DMS53 treated with DMSO at 0.1 percent for 48 hours (cell line): Measurements from ENCODE around the gene BATF2.
"Not testable (repeated sequence)": the region's sequence is repeated elsewhere in the genome, so short reads cannot be mapped to it uniquely, and the experiment has no call there.

Experiments
- DNase-seq: peaks from one replicate; lab custom pipeline; 2025; ENCODE audit not compliant: unreplicated experiment; lab: John Stamatoyannopoulos, UW

BATF2 gene

DNA sequence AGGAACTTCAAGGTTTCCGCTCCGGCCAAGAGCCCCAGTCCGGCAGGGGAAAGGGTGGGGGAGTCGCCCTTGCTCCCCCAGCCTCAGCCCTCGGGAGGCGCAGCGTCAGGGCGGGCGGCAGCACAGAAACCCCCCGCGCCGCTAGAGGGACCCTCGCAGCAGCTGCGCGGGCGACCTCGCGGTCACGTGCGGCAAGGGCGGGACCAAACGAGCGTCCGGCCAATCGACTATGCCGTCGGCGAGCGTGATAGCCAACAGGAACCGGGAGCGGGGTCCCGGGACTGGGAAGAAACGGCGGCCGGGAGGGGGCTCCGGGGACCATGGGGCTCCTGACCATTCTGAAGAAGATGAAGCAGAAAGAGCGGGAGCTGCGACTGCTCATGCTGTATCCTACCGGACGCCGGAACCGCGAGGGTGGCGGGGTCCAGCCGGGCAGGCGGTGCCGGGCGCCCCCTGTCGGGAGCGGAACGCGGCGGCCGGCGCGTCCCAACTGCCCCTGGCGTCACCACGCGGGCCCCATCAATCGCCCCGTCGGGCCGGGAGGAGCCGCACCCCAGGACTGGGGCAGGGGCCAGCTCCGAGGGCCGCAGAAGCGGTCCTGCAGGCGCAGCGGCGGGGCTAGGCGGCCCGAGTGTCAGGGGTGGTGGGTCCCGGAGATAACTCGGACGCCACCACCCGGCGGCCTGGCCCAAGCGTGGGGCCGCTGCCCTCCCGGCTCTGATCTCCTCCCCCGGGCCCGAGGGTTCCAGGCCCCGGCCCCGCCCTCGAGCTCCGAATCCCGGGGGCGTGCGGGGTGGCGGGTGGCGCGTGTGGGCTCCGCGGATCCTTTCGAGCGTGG lies 17.3 kb upstream of the BATF2 start, which contains the start of gene ARL2:
Gene ARL2 (plus strand): TSS at position 273 of the 838 bp plus-strand sequence. CDS start 48 bp downstream, at position 321.
- DNase-seq, result peak; percentile 64

DNA sequence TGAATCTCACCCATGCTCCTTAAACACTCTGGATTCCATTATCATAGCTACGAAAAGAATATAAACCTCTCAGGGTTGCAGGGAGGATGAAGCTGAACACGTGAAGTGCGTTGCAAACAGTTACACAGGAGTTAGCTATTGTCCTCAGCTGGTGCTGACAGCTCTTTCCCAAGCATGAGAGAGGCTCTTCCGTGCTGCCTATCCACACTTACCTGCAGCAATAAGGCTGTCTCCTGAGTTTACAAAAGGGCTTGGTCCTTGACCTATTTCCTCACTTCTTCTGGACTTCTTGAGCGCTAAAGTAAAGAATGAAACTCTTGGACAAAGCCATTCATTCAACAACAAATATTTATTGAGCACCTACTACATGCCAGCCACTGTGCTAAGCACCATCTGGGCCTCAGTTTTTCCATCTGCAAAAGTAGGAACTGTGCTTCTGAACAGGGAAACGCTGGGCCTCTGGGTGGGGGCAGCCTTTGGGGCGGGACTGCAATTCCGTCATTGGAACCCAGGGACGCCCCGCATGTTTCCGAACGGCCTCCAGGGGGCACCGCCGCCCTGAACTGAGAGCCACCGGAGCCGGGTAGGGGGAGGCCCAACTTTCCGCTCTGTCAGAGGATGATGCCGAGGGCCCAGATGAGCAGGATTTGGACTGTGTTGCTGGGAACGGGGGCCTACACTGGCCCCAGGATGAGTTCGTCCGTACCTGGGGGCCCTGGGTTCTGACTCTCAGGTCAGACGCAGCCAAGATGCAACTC lies 16.5 kb upstream of the BATF2 start:
- DNase-seq, result peak; percentile 85

DNA sequence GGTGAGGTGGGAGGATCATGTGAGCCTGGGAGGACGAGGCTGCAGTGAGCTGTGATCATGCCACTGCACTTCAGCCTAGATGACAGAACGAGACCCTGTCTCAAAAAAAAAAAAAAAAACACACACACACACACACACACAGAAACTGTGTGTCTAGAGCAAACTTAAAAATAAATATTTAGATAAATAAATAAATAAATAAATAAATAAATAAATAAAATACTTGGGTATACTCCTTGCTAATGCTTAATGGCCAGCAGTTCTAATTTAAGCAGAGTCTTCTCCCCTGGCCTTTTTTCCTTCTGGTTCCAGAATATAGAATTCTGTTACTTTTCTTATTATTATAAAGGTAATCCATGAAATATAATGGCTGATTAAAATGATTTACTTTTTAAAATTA lies 12.1 kb upstream of the BATF2 start:
- no peak for DNase-seq

DNA sequence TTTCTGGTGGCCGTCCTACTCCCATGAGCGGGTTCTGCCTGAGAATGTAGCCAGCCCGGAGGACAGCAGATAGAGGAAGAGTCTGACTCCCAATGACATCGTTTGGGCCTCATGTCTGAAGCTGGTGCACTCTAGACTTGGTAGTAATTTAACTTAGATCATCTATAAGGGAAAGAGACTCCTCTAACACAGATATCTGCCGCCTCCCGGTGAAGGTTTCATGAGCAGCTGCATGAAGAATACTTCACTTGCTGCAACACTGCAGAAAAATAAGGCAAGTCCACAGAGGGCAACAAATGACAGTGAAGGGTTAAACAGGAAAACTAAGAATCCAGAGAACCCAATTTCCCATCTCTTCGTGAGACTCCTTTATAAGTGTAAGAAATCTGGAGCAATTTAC lies 11.2 kb upstream of the BATF2 start:
- no peak for DNase-seq

DNA sequence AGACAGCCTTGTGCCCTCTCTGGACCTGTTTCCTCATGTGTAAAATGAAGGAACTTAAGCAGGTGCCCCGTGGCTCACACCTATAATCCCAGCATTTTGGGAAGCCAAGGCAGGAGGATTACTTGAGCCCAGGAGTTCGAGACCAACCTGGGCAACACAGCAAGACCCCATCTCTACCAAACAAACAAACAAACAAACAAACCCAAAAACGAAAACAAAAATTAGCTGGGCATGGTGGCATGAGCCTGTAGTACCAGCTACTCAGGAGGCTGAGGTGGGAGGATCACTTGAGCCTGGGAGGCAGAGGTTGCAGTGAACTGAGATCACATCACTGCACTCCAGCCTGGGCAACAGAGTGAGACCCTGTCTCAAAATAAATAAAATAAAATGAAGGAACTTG lies 7.2 kb upstream of the BATF2 start:
- not testable (repeated sequence) for DNase-seq

DNA sequence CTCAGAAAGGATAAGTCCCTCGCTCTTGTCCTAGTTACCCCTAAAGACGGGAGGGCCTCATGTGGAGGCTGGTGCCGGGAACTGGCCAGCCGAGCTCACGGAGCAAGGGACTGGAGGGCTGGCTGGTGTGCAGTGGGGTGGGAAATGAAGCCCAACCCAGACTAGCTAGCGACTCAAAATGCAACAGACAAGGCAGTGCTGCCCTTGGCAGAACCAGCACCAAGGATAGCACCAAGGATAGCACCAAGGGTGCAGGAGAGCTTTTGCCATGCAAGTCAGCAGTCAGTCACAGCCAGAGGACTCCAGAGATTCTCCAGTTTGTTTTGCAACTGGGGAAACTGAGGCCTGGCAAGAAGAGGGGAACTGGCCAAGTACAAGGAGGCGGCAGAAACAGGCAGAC lies 6.5 kb upstream of the BATF2 start:
- DNase-seq, result no peak

DNA sequence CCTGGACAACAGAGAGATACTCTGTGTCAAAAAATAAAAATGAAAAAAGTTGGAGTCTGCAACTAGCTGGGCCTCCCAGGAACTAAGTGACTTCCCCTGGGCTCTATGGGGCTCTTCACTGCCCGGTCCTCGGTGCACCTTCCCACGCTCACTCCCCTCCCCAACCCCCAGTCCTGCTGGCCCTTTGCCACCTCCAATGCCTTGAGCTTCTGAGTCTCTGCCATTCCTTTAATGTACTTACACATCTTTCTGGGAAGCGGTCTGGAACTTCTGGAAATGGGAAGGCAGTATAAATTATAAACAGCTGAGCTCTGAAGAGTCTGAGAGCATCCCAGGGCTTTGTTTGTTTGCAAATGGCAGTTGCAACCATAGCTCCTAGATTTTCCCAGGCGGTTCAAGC lies 5.9 kb upstream of the BATF2 start:
- no peak for DNase-seq

DNA sequence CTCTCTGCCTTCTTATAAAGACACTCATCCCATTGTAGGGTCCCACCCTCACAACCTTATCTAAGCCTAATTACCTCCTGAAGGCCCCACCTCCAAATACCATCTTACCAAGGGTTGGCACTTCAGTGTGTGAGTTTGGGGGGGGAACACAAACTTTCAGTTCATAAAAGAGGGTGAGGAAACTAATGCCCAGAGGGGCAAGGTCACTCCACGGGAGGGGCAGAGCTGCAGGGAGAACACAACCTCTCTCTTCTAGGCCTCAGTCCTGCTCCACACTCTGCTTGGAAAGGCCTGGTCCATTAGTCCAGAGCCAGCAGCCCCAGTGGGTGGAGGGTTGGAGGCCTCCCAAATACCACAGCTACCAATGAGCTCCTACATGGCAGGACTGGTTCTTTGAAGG lies 2.7 kb upstream of the BATF2 start:
- DNase-seq, result no peak

DNA sequence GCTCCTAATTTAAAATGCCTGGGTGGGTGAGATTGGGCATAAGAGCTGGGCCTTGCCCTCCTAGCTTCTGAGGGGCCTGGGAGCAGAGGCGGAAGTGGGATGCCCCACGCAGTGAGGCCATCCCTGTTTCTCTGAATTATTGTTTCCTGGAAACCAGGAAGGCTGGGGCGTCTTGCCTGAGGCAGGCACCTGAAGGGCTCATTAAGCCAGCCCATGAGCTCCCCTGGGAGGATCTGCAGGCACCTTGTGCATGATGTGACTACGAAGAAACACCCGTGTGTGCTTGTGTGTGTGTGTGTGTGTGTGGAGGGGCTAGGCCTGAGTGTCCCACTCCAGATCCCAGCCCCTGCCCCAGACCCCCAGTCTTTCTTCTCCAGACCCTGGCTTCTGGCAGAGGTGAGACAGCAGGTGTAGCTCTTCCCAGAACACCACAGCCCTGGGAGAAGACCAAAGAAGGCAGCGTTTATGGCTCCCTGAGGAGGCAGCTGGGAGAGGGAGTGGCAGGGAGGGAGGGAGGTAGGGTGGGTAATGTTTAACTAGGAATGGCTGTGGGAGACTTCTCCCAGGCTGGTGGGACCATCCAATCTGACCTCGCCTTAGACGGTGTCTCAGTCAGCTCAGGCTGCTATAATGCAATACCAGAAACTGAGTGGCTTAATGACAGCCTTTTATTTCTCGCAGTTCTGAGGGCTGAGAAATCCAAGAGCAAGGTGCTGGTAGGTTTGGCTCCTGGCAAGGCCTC lies 2.1 kb upstream of the BATF2 start:
- DNase-seq, result peak; percentile 35

DNA sequence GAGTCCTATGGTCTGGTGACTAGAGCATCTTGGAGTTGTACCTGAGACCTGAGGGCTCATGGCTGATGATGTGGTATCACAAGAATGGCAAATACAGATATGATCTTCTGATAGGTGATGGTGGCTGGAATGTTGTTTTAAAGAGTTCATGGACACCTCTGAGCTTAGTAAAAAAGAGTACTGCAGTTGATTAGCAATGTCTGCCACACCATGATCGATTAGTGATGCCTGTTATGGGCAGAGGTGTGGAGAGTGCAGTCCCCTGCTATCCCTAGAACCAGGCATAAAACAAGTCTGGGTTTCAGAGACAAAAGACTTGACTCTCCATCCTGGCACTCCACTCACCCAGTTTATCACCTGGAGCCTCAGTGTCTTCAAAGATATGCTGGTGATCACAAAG lies 1.4 kb upstream of the BATF2 start:
- DNase-seq, result peak; percentile 5

DNA sequence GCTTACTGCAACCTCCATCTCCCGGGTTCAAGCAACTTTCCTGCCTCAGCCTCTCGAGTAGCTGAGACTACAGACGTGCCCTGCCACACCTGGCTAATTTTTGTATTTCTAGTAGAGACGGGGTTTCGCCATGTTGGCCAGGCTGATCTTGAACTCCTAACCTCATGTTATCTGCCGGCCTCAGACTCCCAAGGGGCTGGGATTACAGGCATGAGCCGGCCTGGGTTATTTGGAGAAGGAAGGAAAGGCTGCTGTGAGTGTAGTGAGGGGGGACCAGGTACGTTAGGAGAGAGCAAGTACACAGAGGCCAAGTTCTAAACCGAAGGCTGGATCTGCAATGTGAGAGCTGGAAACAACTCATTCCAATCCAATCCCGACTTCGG lies 453 bp downstream of the BATF2 start:
- no peak for DNase-seq

DNA sequence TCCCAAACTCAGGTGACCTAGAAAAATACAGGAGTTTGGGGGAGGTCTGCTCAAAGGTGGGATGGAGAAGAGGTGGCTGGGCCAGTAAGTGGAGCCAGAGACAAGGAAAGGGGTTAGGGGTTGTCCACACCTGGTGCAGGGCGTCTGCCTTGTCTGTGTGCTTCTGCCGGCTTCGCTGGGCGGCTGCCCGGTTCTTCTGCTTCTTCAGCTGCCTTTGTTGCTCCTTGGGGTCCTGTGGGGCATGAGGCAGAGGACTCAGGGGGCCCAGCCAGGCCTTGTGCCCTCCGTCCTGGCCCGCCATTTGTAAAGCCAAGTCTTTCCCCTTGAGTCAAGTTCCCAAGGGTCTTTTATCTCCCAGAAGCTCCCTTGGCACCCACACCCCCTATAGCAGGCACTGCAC lies 2.5 kb downstream of the BATF2 start:
- DNase-seq, result no peak

DNA sequence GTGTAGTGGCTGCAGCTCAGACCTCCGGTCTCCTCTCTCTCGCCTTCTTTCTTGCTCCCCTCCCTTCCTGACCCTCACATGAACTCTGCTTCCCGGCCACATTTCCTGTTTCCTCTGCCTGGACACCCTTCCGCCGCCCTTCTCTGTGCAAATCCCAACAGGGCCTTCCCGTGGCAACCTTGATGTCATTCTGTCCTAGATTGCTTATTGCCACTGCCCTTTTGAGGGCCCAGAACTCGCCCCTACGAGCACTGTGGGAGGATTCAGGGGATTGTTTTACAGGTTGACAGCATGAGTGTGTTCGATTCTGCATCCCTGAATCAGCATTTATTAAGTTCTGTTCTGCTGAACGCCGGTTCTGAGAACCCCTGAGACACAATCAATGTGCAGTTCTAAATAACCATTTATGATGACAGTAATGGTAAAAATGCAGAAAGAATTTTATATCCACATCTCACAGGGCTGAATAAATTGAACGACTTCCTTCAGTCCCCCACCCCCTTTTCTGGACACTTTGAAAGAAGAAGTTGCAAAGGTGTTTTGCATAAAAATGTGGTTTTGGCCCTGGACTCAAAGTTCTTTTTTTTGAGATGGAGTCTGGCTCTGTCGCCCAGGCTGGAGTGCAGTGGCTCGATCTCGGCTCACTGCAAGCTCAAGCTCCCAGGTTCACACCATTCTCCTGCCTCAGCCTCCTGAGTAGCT lies 6.4 kb downstream of the BATF2 start:
- no peak for DNase-seq

DNA sequence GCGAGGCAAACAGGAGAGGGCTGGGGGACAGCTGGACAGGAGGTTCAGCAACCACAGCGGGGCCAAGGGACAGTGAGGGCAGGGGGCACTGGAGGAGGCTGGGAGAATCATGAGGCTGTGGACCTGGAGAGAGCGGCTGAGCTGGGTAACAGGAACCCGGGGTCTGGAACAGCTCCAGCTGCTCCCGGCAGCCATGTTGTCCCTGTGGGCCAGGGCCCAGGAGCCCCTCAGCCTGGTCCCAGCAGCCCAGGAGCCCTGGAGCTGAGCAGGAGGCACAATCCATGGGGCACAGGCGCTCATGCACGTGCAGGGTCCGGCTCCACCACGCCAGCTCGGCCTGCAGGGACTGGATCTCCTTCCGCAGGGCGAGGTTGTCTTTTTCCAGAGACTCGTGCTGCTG lies 7.4 kb downstream of the BATF2 start:
- no peak for DNase-seq

DNA sequence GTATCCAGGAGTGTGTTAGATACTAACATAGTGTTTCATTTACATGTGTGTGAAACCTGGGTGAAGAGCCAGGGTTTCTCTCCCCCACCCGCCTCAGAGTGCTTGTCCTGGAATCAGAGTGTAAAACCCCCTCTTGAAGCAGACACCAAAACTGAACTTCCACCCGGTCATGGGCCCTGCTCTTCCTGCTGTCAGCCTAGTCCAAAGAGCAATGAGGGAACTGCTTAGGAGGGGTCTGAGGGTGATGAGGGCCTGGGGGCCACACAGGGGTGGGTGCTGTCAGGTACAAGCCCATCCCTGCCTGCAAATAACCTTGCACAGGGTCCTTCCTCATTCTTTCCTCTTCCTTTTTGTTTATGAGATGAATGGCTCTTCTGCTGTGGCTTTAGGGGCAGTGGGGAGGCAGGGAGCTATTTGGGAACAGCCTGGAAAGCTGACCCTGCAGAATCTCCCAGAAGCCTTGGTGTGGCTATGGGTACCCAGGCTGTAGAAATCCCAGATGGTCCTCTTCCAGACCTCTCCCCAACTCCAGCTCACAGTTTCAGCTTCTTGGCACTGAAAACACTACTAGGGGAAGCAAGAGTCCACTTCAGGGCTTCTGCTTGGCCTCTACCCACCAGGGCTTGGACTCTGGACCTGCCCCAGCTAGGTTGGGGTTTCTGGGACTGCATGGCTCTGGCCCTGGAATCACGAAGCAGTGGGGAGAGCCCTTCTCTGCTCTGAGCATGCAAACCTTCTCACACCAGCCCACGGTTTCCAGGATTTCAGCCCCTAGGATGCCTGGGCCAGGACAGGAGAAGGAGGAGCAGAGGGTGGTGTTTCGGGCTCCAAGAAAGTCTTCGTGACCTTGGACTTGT lies 8.5 kb downstream of the BATF2 start:
- no peak for DNase-seq

DNA sequence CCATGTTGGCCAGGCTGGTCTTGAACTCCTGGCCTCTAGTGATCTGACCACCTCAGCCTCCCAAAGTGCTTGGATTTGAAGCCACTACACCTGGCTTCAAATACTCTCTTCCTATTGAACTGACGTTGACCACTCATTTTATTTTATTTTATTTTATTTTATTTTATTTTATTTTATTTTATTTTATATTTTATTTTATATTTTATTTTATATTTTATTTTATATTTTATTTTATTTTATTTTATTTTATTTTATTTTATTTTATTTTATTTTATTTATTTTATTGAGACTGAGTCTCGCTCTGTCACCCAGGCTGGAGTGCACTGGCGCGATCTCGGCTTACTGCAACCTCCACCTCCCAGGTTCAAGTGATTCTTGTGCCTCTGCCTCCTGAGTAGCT lies 13.4 kb downstream of the BATF2 start:
- DNase-seq, result not testable (repeated sequence)

DNA sequence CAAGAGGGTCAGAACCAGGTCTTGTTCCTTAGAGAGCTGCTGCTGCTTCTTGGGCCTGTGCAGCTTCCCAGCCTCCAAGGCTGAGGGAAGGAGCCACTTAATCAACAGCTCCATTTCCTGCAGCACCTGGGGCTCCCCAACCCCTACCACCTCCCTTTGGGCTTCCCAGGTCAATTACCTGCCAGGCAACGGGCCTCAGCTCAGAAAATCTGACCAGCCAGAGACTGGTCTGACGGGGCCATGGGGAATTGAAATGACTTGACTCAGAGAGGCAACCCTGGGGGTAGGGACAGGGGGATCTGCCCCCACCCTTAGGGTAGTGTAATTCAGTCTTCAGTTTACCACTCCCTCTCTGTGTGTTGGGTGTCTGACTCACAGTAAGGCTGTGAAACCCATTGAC lies 20.1 kb downstream of the BATF2 start:
- no peak for DNase-seq

DNA sequence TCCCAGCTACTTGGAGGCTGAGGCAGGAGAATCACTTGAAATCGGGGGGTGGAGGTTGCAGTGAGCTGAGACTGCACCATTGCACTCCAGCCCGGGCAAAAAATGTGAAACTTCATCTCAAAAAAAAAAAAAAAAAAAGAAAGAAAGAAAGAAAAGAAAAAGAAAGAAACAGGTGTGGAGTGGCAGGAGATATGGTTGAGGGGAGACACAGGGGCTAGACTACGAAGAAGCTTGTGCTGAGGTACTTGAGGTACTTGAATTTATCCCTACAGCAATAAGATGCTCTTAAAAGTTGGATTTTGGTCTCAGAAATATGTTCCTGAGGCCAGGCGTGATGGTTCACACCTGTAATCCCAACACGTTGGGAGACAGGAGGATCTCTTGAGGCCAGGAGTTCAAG lies 22.6 kb downstream of the BATF2 start:
- DNase-seq, result no peak

DNA sequence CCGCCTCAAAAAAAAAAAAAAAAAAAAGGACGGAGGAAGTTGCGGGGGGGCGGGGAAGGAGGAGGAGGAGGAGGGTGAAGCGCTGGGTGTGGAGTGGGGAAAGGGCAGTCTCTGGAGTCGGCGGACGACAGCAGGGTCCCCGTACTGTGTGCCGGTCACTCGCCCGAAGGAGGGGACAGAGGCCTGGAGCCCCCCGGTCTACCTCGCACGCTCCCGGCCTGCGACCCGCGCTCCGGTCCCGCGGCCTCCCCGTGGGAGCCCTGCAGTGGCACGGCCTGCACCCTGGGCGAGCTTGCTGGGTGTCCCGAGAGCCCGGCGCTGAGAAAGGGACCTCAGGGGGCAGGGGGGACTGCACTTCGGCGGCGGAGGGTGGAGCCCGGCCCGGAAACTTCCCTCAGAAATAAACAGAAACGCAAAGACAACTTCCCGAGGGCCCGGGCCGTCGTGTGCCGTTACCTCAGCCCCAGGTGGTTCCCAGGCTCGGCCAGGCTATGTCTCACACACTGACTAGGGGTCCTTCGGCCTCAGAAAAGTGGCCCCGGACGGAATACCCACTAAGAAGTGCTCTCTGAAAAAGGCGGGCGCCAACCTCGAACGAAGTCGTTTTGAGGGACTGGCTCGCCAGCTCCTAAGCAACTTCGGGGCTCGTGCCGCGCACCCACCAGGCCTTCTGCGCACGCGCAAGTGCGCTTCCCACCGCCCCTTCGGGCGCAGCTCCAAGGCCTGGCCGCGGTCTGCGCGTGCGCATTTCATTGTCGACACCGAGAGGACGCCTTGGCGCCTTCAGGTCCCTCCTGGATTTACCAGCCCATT lies 25.1 kb downstream of the BATF2 start, which contains the start of gene MAJIN:
Gene MAJIN (minus strand): TSS at position 688 of the 813 bp plus-strand sequence. CDS start 12,703 bp downstream, outside the sequence.
- peak; percentile 90 for DNase-seq
